GM10266 (cell line): ENCODE results near the gene SNAI3.
A peak's percentile ranks its signal among the peaks of the same experiment; 100 is the strongest.

ENCODE experiments used
- DNase-seq: peaks from one replicate; pipeline ENCODE4 v3.0.0; 2012; ENCODE audit errors: extremely low spot score
- CTCF ChIP-seq: IDR thresholded peaks from 2 replicates; pipeline ENCODE4 v1.5.1; 2012; ENCODE audit warnings: mild to moderate bottlenecking, low read depth; ENCODE audit not compliant: control insufficient read depth, insufficient read depth; ENCODE audit errors: missing control alignments

SNAI3 gene

GRCh38 chr16:88662843-88663606 lies 23.3 kb downstream of the SNAI3 start, which contains the start of gene MVD:
TSS of gene MVD (minus strand) at chr16:88663091. CDS start at chr16:88663080, 11 bp downstream.
- DNase-seq: peak; percentile 100
- TF ChIP-seq CTCF: no peak

DNA sequence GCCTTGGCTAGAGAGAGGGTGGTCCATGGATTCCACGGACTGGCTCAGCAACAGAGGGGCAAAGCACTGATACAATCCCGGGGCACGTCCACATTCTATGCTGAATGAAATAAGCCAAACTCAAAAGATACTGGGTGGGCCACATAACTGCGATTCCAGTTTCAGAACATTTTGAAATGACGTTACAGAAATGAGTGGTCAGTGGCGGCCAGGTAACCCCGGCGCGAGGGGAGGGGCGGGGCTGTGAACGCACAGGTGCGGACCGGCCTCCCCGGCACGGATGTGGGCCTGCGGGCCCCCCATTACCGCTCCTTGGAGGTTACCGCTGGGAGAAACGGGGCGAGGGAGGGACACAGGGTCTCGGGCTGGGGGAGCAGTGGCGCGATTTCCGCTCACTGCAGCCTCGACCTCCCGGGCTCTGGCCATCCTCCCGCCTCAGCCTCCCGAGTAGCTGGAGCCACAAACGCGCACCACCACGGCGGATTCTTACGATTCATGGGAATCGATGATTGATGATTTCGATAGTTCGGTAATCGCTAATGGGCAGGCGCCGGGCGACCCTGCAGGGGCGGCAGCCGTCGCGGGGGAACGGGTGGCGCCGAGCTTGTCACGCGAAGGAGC lies 24.0 kb downstream of the SNAI3 start:
- DNase-seq: no peak
- TF ChIP-seq CTCF: no peak

GRCh38 chr16:88661468-88661867 lies 24.8 kb downstream of the SNAI3 start:
- no peak for DNase-seq
- TF ChIP-seq CTCF: no peak

DNA sequence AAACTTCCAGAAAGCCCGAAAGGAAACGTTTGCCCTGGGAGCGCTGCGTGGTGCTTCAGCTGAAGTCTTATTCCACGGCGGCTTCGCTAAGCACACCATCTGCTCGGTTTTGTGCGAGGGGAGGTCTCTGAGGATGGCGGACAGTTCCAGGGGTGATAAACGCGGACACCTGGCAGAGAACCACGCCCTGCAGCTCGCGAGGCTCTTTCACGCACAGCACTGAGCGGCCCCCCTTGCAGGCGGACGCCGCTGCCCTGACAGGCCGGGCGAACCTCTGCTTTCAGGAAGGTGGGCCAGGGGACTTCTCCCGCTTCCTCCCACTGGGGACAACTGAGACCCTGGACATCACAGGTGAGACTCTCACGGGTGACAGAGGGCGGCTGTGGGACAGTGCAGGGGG lies 27.1 kb downstream of the SNAI3 start:
- DNase-seq: no peak
- no peak for TF ChIP-seq CTCF

GRCh38 chr16:88658714-88659113 lies 27.6 kb downstream of the SNAI3 start:
- no peak for DNase-seq
- TF ChIP-seq CTCF: no peak

GRCh38 chr16:88657371-88657770 lies 28.9 kb downstream of the SNAI3 start:
- no peak for DNase-seq
- TF ChIP-seq CTCF: no peak
